G401.6 (cell line): ENCODE data around the gene DMXL2.
A peak's percentile ranks its signal among the peaks of the same experiment; 100 is the strongest.
"Not testable (repeated sequence)": the region's sequence is repeated elsewhere in the genome, so short reads cannot be mapped to it uniquely, and the experiment has no call there.

Experiments
- FAIRE-seq: peaks from 2 replicates; lab custom pipeline; 2012; peaks lifted over from hg19 to GRCh38; lab: Jason Lieb, UNC

The DMXL2 gene

DNA sequence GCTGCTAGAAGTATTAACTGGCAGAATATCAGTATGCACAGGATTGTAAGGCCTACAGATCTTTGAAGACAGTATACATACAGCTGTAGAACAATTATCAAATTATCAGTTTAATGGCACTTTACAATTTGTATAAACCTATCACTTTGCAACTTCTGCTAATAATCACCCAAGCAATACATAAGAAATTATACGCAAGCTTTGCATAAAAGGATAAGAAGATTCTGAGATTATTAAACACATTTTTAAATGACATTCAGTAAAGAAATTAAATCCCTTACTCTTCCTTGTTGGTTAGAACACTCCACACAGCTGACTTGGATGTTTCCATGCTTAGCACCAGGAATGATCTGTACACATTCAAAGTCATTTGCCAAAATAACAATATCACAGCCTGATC lies 46.8 kb downstream of the DMXL2 start:
- FAIRE-seq: no peak

DNA sequence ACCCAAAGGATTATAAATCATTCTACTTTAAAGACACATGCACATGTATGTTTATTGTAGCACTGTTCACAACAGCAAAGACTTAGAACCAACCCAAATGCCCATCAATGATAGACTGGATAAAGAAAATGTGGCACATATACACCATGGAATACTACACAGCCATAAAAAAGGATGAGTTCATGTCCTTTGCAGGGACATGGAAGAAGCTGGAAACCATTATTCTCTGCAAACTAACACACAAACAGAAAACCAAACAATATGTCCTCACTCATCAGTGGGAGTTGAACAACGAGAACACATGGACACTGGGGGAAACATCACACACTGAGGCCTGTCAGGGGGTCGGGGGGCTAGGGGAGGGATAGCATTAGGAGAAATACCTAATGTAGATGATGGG lies 49.2 kb downstream of the DMXL2 start:
- FAIRE-seq: not testable (repeated sequence)

DNA sequence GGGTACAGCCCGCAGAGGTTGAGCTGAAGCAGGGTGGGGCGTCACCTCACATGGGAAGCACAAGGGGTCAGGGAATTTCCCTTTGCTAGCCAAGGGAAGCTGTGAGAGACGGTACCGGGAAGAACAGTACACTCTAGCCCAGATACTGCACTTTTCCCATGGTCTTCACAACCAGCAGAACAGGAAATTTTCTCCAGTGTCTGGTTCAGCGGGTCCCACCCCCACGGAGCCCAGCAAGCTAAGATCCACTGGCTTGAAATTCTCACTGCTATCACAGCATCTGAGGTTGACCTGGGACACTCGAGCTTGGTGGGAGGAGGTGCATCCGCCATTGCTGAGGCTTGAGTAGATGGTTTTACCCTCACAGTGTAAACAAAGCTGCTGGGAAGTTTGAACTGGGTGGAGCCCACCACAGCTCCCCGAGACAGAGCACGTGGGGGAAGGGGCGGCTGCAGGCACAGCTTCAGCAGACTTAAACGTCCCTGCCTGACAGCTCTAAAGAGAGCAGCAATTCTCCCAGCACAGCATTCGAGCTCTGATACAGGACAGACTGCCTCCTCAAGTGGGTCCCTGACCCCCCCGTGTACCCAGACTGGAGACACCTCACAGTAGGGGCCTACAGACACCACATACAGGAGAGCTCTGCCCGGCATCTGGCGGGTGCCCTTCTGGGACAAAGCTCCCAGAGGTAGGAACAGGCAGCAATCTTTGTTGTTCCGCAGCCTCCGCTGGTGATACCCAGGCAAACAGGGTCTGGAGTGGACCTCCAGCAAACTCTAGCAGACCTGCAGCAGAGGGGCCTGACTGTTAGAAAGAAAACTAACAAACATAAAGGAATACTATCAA lies 53.4 kb downstream of the DMXL2 start:
- FAIRE-seq: not testable (repeated sequence)

DNA sequence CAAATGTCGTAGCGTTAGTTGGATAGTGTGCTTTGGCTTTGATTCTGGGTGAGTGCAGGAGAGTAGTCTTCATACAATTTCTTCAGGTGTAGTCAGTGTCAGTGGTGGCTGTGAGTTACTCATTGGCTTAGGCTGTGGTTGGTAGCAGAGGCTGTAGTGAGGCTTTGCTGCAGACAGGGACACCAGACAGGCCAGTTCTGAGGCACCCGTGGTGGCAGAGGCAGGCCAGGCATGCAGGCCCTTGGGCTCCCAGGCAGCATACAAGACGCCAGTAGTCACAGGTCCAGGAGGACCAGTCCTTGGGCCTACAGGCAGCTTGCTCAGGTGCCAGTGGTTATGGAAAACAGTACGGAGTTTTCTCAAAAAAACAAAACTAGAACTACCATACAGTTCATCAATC lies 61.3 kb downstream of the DMXL2 start:
- FAIRE-seq: no peak

GRCh38 chr15:51558876-51559275 lies 63.7 kb downstream of the DMXL2 start:
- no peak for FAIRE-seq

GRCh38 chr15:51558411-51558810 lies 64.2 kb downstream of the DMXL2 start:
- no peak for FAIRE-seq

GRCh38 chr15:51550841-51551240 lies 71.7 kb downstream of the DMXL2 start:
- FAIRE-seq: no peak

GRCh38 chr15:51547656-51548055 lies 74.9 kb downstream of the DMXL2 start:
- FAIRE-seq: no peak

- no peak for FAIRE-seq
Observed at GRCh38 chr15:51536965-51537574, 85.5 kb downstream of the DMXL2 start.

DNA sequence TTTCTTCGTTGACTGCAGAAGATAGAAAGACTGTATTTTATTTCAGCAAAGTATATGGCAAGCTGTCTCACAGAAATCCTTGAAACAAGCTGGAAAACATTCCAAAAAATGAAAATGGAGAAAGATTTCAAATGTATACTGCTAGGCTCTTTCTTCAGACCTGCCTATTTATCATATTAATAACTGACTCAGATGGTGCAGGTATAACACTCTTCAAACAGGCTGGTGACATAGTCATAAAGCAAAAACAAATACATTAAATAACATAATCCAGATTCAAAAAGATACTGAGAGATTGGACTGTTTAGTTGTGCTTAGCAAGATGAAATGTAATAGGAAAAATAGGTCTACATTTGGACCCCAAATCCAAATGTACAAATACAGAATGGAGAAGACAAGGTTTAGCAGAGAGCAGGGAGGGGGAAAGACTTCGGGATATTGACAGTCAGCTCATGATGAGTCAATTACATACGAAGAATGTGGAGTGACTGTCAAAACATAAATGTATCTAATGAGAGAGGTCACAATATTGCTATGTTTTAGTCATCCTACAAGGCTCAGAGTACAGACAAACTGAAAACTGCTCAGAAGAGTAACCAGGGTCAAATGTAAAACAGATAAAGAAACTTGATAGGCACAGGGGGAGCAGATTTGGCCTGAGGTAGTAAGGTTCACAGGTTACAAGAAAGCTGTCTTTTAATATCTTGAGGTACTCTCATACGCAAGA lies 88.7 kb downstream of the DMXL2 start:
- no peak for FAIRE-seq

DNA sequence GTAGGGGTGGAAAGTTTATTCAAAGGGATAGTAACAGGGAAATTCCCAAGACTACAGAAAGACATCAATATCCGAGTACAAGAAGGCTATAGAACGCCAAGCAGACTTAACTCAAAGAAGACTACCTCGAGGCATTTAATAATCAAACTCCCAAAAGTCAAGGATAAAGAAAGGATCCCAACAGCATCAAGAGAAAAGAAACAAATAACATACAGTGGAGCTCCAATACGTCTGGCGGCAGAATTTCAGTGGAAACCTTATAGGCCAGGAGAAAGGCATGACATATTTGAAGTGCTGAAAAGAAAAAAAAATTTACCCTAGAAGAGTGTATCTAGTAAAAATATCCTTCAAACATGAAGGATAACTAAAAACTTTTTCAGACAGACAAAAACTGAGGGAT lies 95.6 kb downstream of the DMXL2 start:
- no peak for FAIRE-seq

GRCh38 chr15:51524376-51524775 lies 98.2 kb downstream of the DMXL2 start:
- FAIRE-seq: no peak

- no peak for FAIRE-seq
Observed at GRCh38 chr15:51516291-51516690, 106.3 kb downstream of the DMXL2 start.

DNA sequence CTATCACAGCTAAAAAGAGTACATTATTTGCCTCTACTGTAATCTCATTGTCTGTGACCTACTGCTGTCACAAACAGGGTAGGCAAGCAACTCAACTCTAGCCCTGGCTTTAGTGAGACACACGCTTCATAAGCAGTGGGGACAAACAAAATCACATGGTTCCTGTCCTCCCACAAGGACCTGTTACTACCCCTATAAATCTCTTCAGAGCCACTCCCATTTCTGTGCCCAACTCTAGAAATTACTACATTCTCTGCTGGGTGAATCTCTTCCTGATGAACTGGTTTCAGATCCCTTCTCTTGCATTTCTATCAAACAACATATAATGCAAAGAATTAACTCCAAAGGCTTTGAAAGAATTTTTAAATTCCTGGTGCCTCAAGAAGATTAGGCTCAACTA lies 117.3 kb downstream of the DMXL2 start:
- FAIRE-seq: no peak

GRCh38 chr15:51503003-51503402 lies 119.6 kb downstream of the DMXL2 start:
- FAIRE-seq: no peak

GRCh38 chr15:51499379-51499976 lies 123.1 kb downstream of the DMXL2 start:
- peak; percentile 34 for FAIRE-seq

DNA sequence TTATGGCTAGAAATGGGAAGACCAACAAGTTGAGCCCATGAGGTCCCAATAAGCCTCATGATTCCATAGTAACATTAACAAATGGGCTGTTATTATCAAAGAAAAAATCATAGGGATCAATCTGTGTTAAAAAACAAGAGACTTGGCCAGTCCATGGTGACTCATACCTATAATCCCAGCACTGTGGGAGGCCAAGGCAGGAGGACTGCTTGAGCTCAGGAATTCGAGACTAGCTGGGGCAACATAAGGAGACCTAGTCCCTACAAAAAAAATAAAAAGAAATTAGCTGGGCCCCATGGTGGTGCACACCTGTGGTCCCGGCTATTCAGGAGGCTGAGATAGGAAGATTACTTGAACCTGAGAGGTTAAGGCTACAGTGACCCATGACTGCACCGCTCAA lies 124.8 kb downstream of the DMXL2 start:
- FAIRE-seq: no peak

- no peak for FAIRE-seq
Observed at GRCh38 chr15:51496246-51496645, 126.3 kb downstream of the DMXL2 start.

- FAIRE-seq: no peak
Observed at GRCh38 chr15:51494411-51495314, 127.9 kb downstream of the DMXL2 start.

DNA sequence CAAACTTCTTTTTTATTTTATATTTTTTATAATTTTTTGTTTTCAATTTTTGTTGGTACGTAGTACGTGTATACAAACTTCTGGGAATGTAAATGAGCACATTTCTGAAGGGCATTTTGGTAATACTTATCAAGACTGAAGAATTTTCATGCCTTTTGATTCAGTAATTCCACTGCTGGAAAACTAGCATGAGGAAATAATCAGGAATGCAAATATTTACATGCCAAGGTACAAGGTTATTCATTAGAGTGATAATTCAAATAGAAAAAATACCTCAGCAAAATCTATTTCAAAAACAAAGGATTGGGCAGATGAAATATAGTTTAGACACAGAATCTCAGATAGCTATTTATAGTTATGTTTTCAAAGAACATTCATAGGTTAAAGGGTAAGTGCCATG lies 128.7 kb downstream of the DMXL2 start:
- no peak for FAIRE-seq

DNA sequence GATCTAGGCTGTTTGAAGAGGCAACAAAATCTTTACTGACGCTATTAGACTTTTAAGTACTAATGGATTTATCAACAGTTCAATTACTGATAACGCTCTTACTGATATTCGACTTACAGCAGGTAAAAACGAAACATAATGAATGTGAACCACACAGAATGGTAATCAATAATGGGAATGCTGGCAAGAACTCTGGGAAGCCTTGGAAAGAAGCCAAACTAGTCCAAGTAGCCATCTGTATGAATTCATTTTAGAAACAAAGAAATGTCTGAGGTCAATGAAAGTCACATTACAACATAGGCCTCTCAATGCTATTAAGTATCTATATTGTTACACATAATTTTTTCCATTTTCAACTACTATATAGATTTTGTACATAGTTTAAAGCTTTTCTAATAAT lies 130.0 kb downstream of the DMXL2 start:
- FAIRE-seq: no peak

DNA sequence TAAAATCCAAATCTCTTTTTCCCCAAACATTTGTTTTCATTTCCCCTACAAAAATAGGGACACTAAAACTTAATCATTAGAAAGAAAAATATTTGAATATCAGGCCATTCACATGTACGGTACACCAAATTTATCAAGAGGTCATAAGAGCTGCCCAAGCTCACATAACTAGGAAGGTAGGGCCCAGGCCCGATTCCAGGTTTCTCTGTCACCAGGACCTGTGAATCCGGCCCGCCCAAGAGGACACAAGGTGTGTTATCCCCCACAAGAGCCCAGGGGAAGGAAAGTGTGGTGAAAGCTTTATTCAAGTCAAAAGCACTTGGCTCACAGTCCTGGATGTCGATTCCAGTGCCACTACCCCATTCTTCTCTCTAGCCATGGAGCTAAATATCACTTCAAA lies 130.6 kb downstream of the DMXL2 start:
- no peak for FAIRE-seq
